ENCODE results near the gene REM2.

DNA sequence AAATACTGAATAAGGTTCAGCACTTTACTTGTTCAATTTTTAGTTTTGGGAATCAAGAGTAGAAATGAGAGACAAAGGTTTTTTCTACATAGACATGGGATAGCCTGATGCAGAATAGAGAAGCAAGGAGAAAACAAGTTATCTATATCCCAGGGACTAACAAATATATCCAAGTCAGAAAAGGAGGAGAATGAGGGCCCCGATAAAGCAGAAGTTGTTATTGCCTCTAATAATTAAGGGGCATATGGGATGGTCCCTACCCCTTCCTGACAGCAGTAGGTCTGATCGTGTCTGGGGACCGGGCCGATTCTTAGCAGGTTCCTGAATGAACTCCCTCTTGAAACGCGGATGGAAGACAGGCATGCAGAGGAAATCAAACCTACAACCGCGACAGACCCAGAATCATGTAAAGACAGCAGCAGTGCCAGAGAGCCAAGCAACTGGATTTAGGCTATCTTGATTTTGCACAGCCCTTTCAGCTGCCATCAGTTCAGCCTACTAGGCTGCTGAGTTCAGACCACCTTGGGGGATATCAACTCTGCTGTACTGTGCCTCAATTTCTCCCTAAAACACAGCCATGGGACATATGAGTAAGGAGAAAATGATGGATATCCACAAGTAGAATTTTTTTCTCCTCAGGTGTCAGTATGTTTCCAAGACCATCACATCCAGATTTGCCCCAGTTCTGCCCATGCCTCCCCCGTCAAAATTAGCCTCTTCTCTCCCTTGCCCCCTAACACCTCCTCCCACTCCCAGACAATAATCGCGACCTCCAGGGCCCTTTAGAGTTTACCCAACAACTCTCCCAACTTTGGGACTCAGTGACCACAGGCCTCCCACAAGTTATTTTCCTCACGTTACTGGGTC is 45.4 kb downstream of the REM2 start:
- TF ChIP-seq EZH2 (IDR thresholded peaks at IDR 0.05; ENCODE audit: borderline replicate concordance, low read depth, low read length, poor library complexity, severe bottlenecking) = no peak
- TF ChIP-seq, protein P1, sequence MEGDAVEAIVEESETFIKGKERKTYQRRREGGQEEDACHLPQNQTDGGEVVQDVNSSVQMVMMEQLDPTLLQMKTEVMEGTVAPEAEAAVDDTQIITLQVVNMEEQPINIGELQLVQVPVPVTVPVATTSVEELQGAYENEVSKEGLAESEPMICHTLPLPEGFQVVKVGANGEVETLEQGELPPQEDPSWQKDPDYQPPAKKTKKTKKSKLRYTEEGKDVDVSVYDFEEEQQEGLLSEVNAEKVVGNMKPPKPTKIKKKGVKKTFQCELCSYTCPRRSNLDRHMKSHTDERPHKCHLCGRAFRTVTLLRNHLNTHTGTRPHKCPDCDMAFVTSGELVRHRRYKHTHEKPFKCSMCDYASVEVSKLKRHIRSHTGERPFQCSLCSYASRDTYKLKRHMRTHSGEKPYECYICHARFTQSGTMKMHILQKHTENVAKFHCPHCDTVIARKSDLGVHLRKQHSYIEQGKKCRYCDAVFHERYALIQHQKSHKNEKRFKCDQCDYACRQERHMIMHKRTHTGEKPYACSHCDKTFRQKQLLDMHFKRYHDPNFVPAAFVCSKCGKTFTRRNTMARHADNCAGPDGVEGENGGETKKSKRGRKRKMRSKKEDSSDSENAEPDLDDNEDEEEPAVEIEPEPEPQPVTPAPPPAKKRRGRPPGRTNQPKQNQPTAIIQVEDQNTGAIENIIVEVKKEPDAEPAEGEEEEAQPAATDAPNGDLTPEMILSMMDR (conservative IDR thresholded peaks at IDR 0.05; ENCODE audit: low read depth, low read length) = no peak
